ENCODE data around the gene TSSK2.

The TSSK2 gene

DNA sequence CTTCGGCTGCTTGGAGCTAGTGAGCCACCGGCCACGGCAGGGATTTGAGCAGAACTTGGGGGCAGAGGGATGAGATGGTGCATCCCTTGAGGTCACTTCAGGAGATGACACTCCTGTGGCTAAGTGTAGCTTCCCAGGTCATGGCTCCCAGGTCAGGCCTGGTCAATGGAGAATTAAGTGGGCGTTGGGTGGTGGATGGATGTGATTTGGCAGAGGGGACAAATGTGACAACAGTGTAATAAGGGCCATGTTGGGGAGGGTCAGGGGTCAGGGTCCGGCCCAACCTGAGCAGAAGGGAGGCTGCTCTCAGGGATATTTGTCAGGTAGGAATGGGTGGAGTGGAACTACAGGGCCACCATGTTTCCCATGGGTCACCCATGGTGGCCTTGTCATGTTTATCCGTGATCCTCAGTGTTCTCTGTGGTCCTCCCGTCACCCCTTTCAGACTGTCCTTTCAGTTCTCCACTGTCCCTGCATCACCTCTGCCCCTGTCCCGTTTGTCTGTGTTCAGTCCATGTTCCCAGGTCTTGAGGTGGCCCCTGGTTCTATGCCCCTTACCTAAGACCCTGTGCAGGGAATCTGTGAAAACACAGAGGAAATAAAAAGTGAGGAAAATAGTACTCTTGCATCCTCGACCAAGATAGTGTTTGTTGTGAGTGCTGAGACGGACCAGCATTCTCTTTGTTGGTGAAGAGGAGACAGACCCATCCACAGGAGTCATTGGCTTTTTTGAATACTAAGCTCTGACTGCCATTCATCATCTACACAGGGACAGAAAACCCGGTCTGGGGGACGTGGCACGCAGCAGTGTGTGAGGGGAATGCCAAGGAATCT is 41.3 kb downstream of the TSSK2 start:
- DNase-seq: no peak

- peak; percentile 66 for DNase-seq
Observed at GRCh38 chr22:19173047-19174035, 42.2 kb downstream of the TSSK2 start.

GRCh38 chr22:19174106-19175025 is 43.3 kb downstream of the TSSK2 start:
- no peak for DNase-seq

- no peak for DNase-seq
Observed at GRCh38 chr22:19175026-19175601, 44.0 kb downstream of the TSSK2 start.

DNA sequence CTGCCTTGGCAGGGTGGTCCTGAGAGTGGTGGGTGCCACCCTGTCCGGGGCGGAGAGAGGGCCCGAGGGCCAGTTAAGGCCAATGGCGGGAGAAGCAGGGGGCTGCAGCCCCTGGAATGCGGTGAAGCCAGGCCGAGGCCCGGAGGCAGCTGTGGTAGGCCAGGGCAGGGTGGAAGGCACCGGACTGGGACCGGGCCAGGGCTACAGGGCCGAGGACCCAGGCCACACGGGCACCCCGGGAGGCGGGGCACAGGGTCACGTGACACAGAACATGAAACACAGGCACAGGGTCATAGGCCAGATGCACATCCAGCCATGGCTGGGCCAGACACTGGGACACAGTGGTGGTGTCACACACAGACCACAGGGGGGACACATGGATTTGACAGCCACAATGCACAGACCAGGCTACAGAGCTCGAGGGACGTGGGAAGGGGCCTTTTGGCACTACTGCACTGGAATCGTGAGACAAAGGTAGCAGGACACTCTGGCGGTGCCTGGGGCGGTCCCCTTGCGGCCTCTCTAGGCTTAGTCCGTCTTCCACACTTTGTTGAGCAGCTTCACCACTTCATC is 44.6 kb downstream of the TSSK2 start:
- DNase-seq: no peak

- no peak for DNase-seq
Observed at GRCh38 chr22:19176175-19176643, 45.1 kb downstream of the TSSK2 start.

- DNase-seq: no peak
Observed at GRCh38 chr22:19176732-19177131, 45.6 kb downstream of the TSSK2 start.

GRCh38 chr22:19177164-19178064 is 46.3 kb downstream of the TSSK2 start:
- DNase-seq: no peak

DNA sequence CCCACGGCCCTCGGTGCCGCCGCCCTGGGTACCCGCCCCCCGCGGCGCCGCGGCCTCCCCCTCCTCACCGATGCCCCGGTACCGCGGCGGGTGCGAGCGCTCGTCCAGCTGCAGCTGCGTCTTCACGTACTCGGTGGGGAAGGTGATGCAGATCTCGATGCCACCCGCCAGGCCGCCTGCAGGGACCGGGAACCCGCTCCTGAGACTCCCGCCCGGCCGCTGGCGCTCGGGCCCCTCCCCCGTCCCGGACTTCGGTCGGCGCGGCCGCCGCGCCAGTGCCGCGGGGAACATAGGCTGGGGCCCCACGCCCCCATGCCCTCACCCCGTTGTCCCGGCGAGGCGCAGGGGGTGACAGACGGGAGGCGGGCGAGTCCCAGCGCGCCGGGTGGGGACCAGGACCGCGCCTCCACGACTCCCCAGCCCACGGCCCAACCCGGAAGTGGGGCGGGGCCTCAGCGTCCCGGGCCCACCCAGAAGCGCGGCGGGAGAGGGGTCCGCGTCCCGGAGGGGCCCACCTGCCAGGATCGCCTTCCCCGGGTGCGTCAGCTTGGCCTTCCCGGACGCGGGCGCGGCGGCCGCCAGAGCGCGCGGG is 47.1 kb downstream of the TSSK2 start:
- DNase-seq: peak; percentile 60

DNA sequence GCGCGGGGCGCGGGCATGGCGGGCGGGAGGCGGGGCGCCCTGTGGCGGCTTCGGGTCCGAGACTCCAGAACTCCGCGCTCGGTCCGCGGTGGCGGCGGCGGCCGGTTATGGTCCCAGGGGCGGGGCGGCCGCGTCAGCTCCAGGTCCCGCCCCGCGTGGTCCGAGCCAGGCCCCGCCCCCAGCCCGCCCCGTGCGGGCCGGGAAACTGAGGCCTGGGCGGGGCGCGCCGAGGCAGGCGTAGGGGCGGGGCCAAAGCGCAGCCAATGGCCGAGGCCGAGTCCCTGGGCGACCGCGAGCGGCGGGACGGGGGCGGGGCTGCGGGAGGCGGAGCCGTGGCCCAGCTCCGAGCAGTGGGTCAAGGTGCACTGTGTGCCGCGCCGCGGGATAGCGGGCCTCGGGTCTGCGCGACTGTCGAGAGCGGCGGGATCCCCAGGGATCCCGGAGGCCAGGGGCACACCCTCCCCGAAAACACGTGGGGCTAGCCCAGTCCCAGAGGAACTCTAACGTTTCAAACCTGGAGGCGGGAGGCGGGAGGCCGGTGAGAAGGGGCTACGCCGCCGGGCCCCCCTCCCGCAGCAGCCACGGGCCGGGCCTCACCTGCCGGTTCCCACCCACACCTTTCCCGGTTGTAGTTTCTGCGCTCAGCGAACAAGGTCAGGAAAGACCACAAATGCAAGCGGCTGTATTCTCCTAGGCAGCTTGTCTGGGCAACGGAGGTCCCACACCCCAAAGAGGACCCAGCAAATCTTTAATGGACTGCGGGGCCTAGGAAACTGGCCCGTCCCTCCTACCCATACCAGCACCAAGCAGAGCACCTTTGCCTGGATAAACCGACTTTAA is 47.8 kb downstream of the TSSK2 start, which contains the start of gene SLC25A1:
Gene SLC25A1, minus strand, starts transcription at position 80 of the 840 bp plus-strand sequence. Its CDS starts 63 bp downstream, at position 17.
- peak; percentile 89 for DNase-seq

DNA sequence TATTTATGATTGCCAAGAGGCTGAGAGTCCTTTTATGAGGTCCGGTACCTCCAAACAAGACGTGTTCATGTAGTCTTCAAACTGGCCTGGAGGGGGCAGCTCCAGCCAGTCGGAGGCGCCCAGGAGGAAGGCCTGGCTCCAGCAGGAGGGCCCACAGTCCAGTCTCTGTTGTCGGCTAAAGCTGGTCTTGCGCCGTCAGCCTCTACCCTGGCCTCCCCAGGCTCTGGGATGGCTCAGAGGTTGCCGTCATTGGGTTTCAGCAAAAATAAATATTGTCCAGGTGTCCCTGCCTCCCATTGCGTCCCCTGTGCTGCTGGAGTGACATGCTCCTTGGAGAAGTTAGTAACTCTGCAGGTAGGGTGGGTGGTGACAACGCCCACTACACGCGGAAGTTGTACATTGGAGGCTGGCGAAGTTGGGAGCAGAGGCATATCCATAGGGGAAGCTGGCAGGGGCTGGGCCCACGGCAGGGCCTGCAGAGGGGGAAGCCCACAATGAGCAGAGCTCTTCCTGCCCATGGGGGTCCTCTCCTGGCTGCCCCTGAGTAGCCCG is 48.5 kb downstream of the TSSK2 start:
- peak; percentile 83 for DNase-seq

GRCh38 chr22:19180234-19180633 is 49.1 kb downstream of the TSSK2 start:
- no peak for DNase-seq

- DNase-seq: no peak
Observed at GRCh38 chr22:19180740-19181410, 49.8 kb downstream of the TSSK2 start.

GRCh38 chr22:19181786-19182471 is 50.8 kb downstream of the TSSK2 start:
- DNase-seq: no peak
